Transverse colon (tissue), 4 donors: Measurements from ENCODE around the gene EGLN2.

Experiments
- CTCF ChIP-seq, 5 experiments: fragments of 200-600 bp in 3 of 5; fragments of 450-650 bp in 2 of 5; sonication (generic) in 3 of 5; IDR thresholded peaks; 1 replicate in 2 of 5; 2 replicates in 3 of 5; pipeline ENCODE4 v1.5.1; 2016 to 2017; ENCODE audit warnings: antibody characterized with exemption in 5 of 5, inconsistent platforms in 3 of 5, mild to moderate bottlenecking in 2 of 5, moderate library complexity in 1 of 5
- POLR2A ChIP-seq: fragments of 450-650 bp; IDR thresholded peaks from one replicate; pipeline ENCODE4 v1.6.1; 2016; ENCODE audit warnings: antibody characterized with exemption, mild to moderate bottlenecking, moderate library complexity
- POLR2AphosphoS5 ChIP-seq, 3 donors: sonication (generic); formaldehyde crosslinking; IDR thresholded peaks; one replicate each; pipeline ENCODE4 v1.6.1; 2016; ENCODE audit warnings: antibody characterized with exemption in 3 of 3

GRCh38 chr19:40797166-40797962, 1.6 kb upstream of the EGLN2 start:
- TF ChIP-seq CTCF (IDR thresholded peaks at IDR 0.05) (no peak), POLR2AphosphoS5 (IDR thresholded peaks at IDR 0.05) (no peak), POLR2A (no peak)
